HepG2 (cell line): ENCODE data around the gene FAM181A. TPM values are rescaled to one million over a fixed set of nuclear protein-coding genes. Genes with fewer than 3 reads are reported as not detected.
A peak's percentile ranks its signal among the peaks of the same experiment; 100 is the strongest.

Experiments
- ATAC-seq: fragments of 200-7000 bp; cut with Tn5 transposase; 3 replicates; pipeline ENCODE4 v1.9.1; 2020; ENCODE audit warnings: mild to moderate bottlenecking, moderate library complexity
- BruUV-seq: library from RNA; stranded (reverse); fragments of 400-500 nt; replicated peaks from 2 replicates; lab custom pipeline; 2021; lab: Mats Ljungman, UMichigan
- CTCF ChIA-PET: fragments of 300-600 bp; formaldehyde crosslinking; extraction: SDS; loops from one replicate; lab custom pipeline; 2021; ENCODE audit warnings: low total read pairs, inconsistent platforms, low intra/inter-chr PET ratio; lab: Yijun Ruan, JAX
- POLR2A ChIA-PET: fragments of 350-600 bp; sonication (Branson Sonifier 250); formaldehyde crosslinking; loops from one replicate; lab custom pipeline; 2020; ENCODE audit warnings: antibody characterized with exemption, inconsistent platforms; lab: Yijun Ruan, JAX
- DNase-seq: peaks from one replicate; pipeline ENCODE4 v3.0.0-alpha.2; 2015; ENCODE audit warnings: low spot score
- FAIRE-seq: peaks from 3 replicates; lab custom pipeline; 2011; peaks lifted over from hg19 to GRCh38; lab: Jason Lieb, UNC
- H2AFZ ChIP-seq: one replicate; pipeline ENCODE4 v1.6.1; 2011; ENCODE audit warnings: low read length, inconsistent platforms
- H3K27ac ChIP-seq: fragments of 300-600 bp; 3 replicates; pipeline ENCODE4 v1.8.0; 2011; ENCODE audit warnings: mixed run types, mild to moderate bottlenecking, mixed read lengths, low read length, inconsistent platforms; ENCODE audit not compliant: insufficient read depth; ENCODE audit errors: extremely low read length
- H3K27me3 ChIP-seq, 2 experiments: fragments of 200-600 bp in 1 of 2; 2 replicates in 1 of 2; 3 replicates in 1 of 2; pipeline versions ENCODE4 v1.6.0 to v1.8.0; 2011; ENCODE audit warnings: low read length in 2 of 2, mild to moderate bottlenecking in 2 of 2, moderate library complexity in 2 of 2, inconsistent platforms in 1 of 2; ENCODE audit not compliant: insufficient read depth in 2 of 2, control insufficient read depth in 1 of 2
- H3K36me3 ChIP-seq, 2 experiments: fragments of 200-600 bp in 1 of 2; replicated peaks in 1 of 2; 2 replicates in 1 of 2; 3 replicates in 1 of 2; pipeline versions ENCODE4 v1.5.1 to v1.8.0; 2011; ENCODE audit warnings: low read length in 2 of 2, inconsistent platforms in 1 of 2; ENCODE audit not compliant: insufficient read depth in 2 of 2, control insufficient read depth in 1 of 2
- H3K4me1 ChIP-seq: 2 replicates; pipeline ENCODE4 v1.5.1; 2012; ENCODE audit warnings: low read length, inconsistent platforms; ENCODE audit not compliant: insufficient read depth
- H3K4me2 ChIP-seq: 2 replicates; pipeline ENCODE4 v1.6.0; 2011; ENCODE audit warnings: low read depth, low read length, inconsistent platforms
- H3K4me3 ChIP-seq, 3 experiments: fragments of 200-600 bp in 1 of 3; sonication (generic), shearing (Covaris generic) in 1 of 3; replicated peaks in 1 of 3; 2 replicates each; pipeline ENCODE4 v1.5.1; 2011 to 2016; ENCODE audit warnings: low read length in 3 of 3, inconsistent platforms in 2 of 3, low read depth in 2 of 3, mild to moderate bottlenecking in 2 of 3, control low read depth in 1 of 3, mixed read lengths in 1 of 3; ENCODE audit not compliant: insufficient read depth in 1 of 3
- H3K79me2 ChIP-seq: one replicate; pipeline ENCODE4 v1.6.1; 2011; ENCODE audit warnings: low read length, inconsistent platforms; ENCODE audit not compliant: insufficient read depth
- H3K9ac ChIP-seq: 2 replicates; pipeline ENCODE4 v1.6.0; 2011; ENCODE audit warnings: mild to moderate bottlenecking, low read depth, low read length, inconsistent platforms; ENCODE audit not compliant: insufficient read depth
- H3K9me3 ChIP-seq: 2 replicates; pipeline ENCODE4 v1.5.1; 2012; ENCODE audit warnings: mild to moderate bottlenecking, low read length
- H4K20me1 ChIP-seq: 2 replicates; pipeline ENCODE4 v1.6.0; 2011; ENCODE audit warnings: inconsistent platforms, mild to moderate bottlenecking, low read length, moderate library complexity; ENCODE audit not compliant: insufficient read depth
- FOXC1 ChIP-seq: sonication (generic); formaldehyde crosslinking; IDR thresholded peaks from 2 replicates; pipeline ENCODE4 v1.8.0; 2022; ENCODE audit warnings: mild to moderate bottlenecking, missing genetic modification reagents, borderline replicate concordance
- MTF1 ChIP-seq: sonication (generic); formaldehyde crosslinking; IDR thresholded peaks from 2 replicates; pipeline ENCODE4 v1.5.0; 2020; ENCODE audit warnings: missing genetic modification reagents
- NFYB ChIP-seq: sonication (generic); formaldehyde crosslinking; IDR thresholded peaks from 2 replicates; pipeline ENCODE4 v1.4.0; 2020; ENCODE audit warnings: missing genetic modification reagents
- ZFY ChIP-seq: sonication (generic); formaldehyde crosslinking; IDR thresholded peaks from 2 replicates; pipeline ENCODE4 v1.4.0; 2020; ENCODE audit warnings: missing genetic modification reagents
- ZNF207 ChIP-seq: fragments of 450-650 bp; IDR thresholded peaks from 2 replicates; pipeline ENCODE4 v1.6.1; 2016; ENCODE audit warnings: antibody characterized with exemption, borderline replicate concordance
- ZNF446 ChIP-seq: sonication (generic); formaldehyde crosslinking; IDR thresholded peaks from 2 replicates; pipeline ENCODE4 v1.5.0; 2020; ENCODE audit warnings: mild to moderate bottlenecking, missing genetic modification reagents
- ZNF629 ChIP-seq: sonication (generic); formaldehyde crosslinking; conservative IDR thresholded peaks from 2 replicates; pipeline ENCODE4 v1.5.0; 2020; ENCODE audit warnings: missing genetic modification reagents
- ZNF652 ChIP-seq: IDR thresholded peaks from 2 replicates; pipeline ENCODE4 v1.6.1; 2016; ENCODE audit warnings: low read depth, borderline replicate concordance
- ZNF768 ChIP-seq: sonication (generic); formaldehyde crosslinking; IDR thresholded peaks from 2 replicates; pipeline ENCODE4 v1.4.0; 2020; ENCODE audit warnings: missing genetic modification reagents
- ZNF781 ChIP-seq: sonication (generic); formaldehyde crosslinking; IDR thresholded peaks from 2 replicates; pipeline ENCODE4 v1.5.1; 2020; ENCODE audit warnings: borderline replicate concordance, mild to moderate bottlenecking, missing genetic modification reagents; ENCODE audit errors: not compliant biosample characterization
- WGBS: methylation state at CpG from one replicate; pipeline ENCODE4 v1.1.6; 2017; ENCODE audit warnings: low lambda C conversion rate; 5-methylcytosine and 5-hydroxymethylcytosine counted together
- in situ Hi-C: cut with HindIII; loops from 2 replicates; pipeline ENCODE4 v1.10.0; 2017; ENCODE audit warnings: low pct_unique_long_range_greater_than_20kb; ENCODE audit not compliant: extremely low pct_ligation_motif_present
- intact Hi-C: fragments of 100-400 bp; cut with micrococcal nuclease; formaldehyde crosslinking; loops from one replicate; pipeline ENCODE4 v1.10.0; 2022; ENCODE audit not compliant: unreplicated experiment
- polyA plus RNA-seq, 8 experiments: library from polyadenylated mRNA; depleted of rRNA in 3 of 8; stranded (reverse) in 7 of 8; unstranded in 1 of 8; fragments of >200 nt; fragmentation: Illumina TruSeq in 4 of 8; extraction: Trizol in 4 of 8; gene quantifications; 2 replicates each; pipeline versions ENCODE4 v1.2.1 to v1.2.3, GENCODE V29; 2011 to 2016; ENCODE audit warnings: low read depth in 4 of 8, missing spikeins in 1 of 8, mixed read lengths in 1 of 8; ENCODE audit not compliant: insufficient read depth in 1 of 8
- total RNA-seq, 5 experiments: library from RNA; depleted of rRNA; stranded (reverse); fragments of >200 nt; fragmentation: Illumina TruSeq; extraction: Trizol; gene quantifications; 2 replicates each; pipeline ENCODE4 v1.2.3, GENCODE V29; 2016; ENCODE audit warnings: low read depth in 1 of 5

The FAM181A gene
- total and polyA plus RNA-seq, 2 of the 13 experiments (the other 11 are each of a cell fraction or from before 2014, with no cell fraction given) = 1.1 to 1.5 TPM

GRCh38 chr14:93960774-93961438 lies 33.8 kb downstream of the FAM181A start:
- Histone ChIP-seq H3K4me2 (no peak overlapping the region), H3K9ac (no peak overlapping the region), H3K27me3 (no peaks in the 10 kb centered on the region), H3K79me2 (no peaks in the 10 kb centered on the region), H3K36me3 (no peaks in the 10 kb centered on the region), H3K9me3 (no peaks in the 10 kb centered on the region), H3K4me1 (peaks cover 82% of the 10 kb centered on the region)
- POLR2A ChIA-PET = interaction anchor here (0.8 to 3.9 kb wide), 5 partner anchors 9 to 21 kb away, joined by 3 to 30 read pairs (median 16); no protein-coding TSS in a partner anchor
- in situ Hi-C loops = no loop called here
- ATAC-seq (no peak), DNase-seq (no peak)
- TF ChIP-seq ZFY (CRISPR knock-in tag) (no peak), ZNF768 (CRISPR knock-in tag) (peak; percentile 87)
- TF ChIP-seq, all 625 proteins: peak for 1
- Histone ChIP-seq H3K27ac (peak overlapping the region; percentile 79), H4K20me1 (no peaks in the 10 kb centered on the region), H3K4me3 (no peak overlapping the region), H2AFZ (no peak overlapping the region)
- WGBS = 84% methylated on average over 3 of the region's 3 CpGs
- CTCF ChIA-PET = no interaction called here
- no TSS peak for BruUV-seq
- intact Hi-C loops = no loop called here
- FAIRE-seq = no peak

- BruUV-seq = no TSS peak
- no peak for ATAC-seq
- TF ChIP-seq ZNF446 (no peak), FOXC1 (no peak), MTF1 (CRISPR knock-in tag) (no peak), ZNF629 (CRISPR knock-in tag) (peak; percentile 36; the same call in 1 of the 2 replicates), ZNF207 (no peak), ZNF781 (CRISPR knock-in tag) (no peak), NFYB (CRISPR knock-in tag) (no peak), ZNF652 (no peak)
- ChIA-PET CTCF (no interaction called here), POLR2A (interaction anchor here (3.9 kb wide), 1 partner anchor 16 kb away, joined by 30 read pairs; no protein-coding TSS in a partner anchor)
- Histone ChIP-seq H3K79me2 (no peaks in the 10 kb centered on the region), H3K4me3 (no peak overlapping the region), H2AFZ (no peak overlapping the region), H3K27me3 (no peaks in the 10 kb centered on the region), H4K20me1 (no peaks in the 10 kb centered on the region), H3K27ac (no peak overlapping the region), H3K36me3 (no peaks in the 10 kb centered on the region), H3K4me2 (no peak overlapping the region), H3K4me1 (peaks cover 82% of the 10 kb centered on the region), H3K9me3 (no peaks in the 10 kb centered on the region), H3K9ac (no peak overlapping the region)
- intact Hi-C loops = no loop called here
- WGBS = 92% methylated on average over 8 of the region's 8 CpGs
- in situ Hi-C loops = no loop called here
- no peak for DNase-seq
- FAIRE-seq = no peak
Observed at GRCh38 chr14:93961620-93962019, 34.5 kb downstream of the FAM181A start.
